GM13976 (cell line): ENCODE measurements around the gene HRAS.
"Not testable (repeated sequence)": the region's sequence is repeated elsewhere in the genome, so short reads cannot be mapped to it uniquely, and the experiment has no call there.

Experiments
- DNase-seq: peaks from one replicate; pipeline ENCODE4 v3.0.0; 2012; ENCODE audit warnings: low spot score
- in situ Hi-C: fragments of 300-500 bp; cut with MboI; formaldehyde crosslinking; loops from one replicate; pipeline ENCODE4 v1.12.0; 2022; ENCODE audit warnings: low sequenced_read_pairs, mixed read lengths, inconsistent platforms; ENCODE audit not compliant: unreplicated experiment
- TF ChIP-seq, protein P1 (sequence below): IDR thresholded peaks from 2 replicates; pipeline ENCODE4 v1.5.1; 2012; ENCODE audit warnings: borderline replicate concordance, mild to moderate bottlenecking; ENCODE audit not compliant: insufficient read depth; ENCODE audit errors: extremely low read depth, missing control alignments, control extremely low read depth

The HRAS gene

DNA sequence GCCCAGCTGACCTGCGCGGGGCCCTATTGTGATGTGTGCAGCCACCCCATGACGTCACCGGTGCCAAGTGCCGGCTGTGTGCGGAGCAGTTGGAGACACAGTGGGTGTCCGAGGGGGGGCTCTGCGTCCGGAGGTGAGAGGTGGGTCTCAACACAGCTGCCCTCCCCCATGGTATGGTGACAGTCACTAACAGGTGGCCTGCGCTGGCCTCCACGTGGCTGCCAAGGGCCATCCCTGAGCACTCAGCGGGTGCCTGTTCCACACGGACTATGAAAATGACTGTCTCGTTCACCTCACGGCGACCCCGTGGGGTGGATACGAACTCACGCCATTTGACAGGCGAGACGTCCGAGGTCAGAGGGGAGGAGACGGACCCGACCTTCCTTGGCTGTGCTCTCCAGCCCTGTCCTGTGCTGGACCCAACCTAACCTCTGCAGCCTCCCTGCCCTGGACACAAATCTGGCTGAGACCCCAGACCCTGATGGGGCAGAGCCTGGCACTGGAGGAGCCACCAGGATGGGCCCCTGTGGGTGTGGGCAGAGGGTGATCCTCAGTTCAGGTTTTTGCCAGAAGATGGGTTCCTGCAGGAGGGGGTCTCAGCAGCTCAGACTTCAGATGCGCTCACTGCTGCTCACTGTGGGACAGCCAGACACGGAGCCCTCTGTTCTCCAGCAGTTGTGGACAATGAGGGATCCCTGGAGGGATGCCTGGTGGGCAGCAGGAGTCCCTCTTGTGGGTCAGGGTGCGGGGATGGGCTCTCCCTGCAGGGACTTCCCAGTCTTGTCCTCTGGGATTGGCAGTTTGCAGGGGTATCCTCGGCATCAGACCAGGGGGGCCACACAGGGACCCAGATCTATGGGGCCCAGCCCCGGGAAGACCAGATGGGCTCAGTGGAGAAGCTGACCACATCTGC lies 6.3 kb downstream of the HRAS start:
- TF ChIP-seq, protein P1, sequence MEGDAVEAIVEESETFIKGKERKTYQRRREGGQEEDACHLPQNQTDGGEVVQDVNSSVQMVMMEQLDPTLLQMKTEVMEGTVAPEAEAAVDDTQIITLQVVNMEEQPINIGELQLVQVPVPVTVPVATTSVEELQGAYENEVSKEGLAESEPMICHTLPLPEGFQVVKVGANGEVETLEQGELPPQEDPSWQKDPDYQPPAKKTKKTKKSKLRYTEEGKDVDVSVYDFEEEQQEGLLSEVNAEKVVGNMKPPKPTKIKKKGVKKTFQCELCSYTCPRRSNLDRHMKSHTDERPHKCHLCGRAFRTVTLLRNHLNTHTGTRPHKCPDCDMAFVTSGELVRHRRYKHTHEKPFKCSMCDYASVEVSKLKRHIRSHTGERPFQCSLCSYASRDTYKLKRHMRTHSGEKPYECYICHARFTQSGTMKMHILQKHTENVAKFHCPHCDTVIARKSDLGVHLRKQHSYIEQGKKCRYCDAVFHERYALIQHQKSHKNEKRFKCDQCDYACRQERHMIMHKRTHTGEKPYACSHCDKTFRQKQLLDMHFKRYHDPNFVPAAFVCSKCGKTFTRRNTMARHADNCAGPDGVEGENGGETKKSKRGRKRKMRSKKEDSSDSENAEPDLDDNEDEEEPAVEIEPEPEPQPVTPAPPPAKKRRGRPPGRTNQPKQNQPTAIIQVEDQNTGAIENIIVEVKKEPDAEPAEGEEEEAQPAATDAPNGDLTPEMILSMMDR, result no peak
- DNase-seq, result no peak
- in situ Hi-C loops, result no loop called here

- no peak for DNase-seq
- in situ Hi-C loops, result no loop called here
Observed at GRCh38 chr11:528166-528814, 7.1 kb downstream of the HRAS start.

GRCh38 chr11:526192-526591 lies 9.2 kb downstream of the HRAS start:
- in situ Hi-C loops, result no loop called here
- no peak for DNase-seq
- TF ChIP-seq, protein P1, result no peak

More at GRCh38 chr11:528166-528814, 7.1 kb downstream of the HRAS start:
- TF ChIP-seq, protein P1, result no peak

- TF ChIP-seq, protein P1, result no peak
- DNase-seq, result no peak
- in situ Hi-C loops, result no loop called here
Observed at GRCh38 chr11:521177-521688, 14.1 kb downstream of the HRAS start.

GRCh38 chr11:520428-521176 lies 14.8 kb downstream of the HRAS start:
- in situ Hi-C loops, result no loop called here
- TF ChIP-seq, protein P1, result no peak
- DNase-seq, result no peak

GRCh38 chr11:518463-519202 lies 16.7 kb downstream of the HRAS start:
- DNase-seq, result peak; percentile 97
- TF ChIP-seq, protein P1, result peak; percentile 97
- in situ Hi-C loops, result no loop called here

GRCh38 chr11:516918-517685 lies 18.3 kb downstream of the HRAS start:
- DNase-seq, in situ Hi-C loops: not testable (repeated sequence)
